ENCODE results near the gene CTNNA2. TPM values are rescaled to one million over a fixed set of nuclear protein-coding genes. Genes with fewer than 3 reads are reported as not detected.

The CTNNA2 gene
- total RNA-seq, 1 experiment from 2014 or later = 5.5 TPM

- H3K14ac ChIP-seq (ENCODE audit: insufficient read depth, low read length) = no peak overlapping the region
- H3T11ph ChIP-seq (ENCODE audit: low read length) = no peak overlapping the region
- H4K5ac ChIP-seq (ENCODE audit: insufficient read length, low read depth, low read length) = no peak overlapping the region
- TF ChIP-seq CTCF (conservative IDR thresholded peaks at IDR 0.05) = no peak
- no peak overlapping the region for H2BK5ac ChIP-seq (ENCODE audit: insufficient read length, low read length)
- H3K4ac ChIP-seq (ENCODE audit: low read depth, low read length) = no peak overlapping the region
- no peaks in the 10 kb centered on the region for H3K79me2 ChIP-seq (ENCODE audit: insufficient read depth, low read length)
- H3K23ac ChIP-seq (ENCODE audit: insufficient read length, low read depth, low read length) = no peak overlapping the region
- no peak overlapping the region for H4K8ac ChIP-seq (replicated peaks; ENCODE audit: insufficient read length, low read depth, low read length)
- H3K9ac ChIP-seq (ENCODE audit: extremely low read depth, insufficient read length, low read length) = no peak overlapping the region
- WGBS (ENCODE audit: extremely low coverage, insufficient read length, low lambda C conversion rate) = no CpG with 5 or more reads among the region's 1 CpG
- H2AFZ ChIP-seq (ENCODE audit: low read length) = no peak overlapping the region
- Mint-ChIP-seq H3K4me3 (no peak overlapping the region), H3K27ac (no peak overlapping the region), H3K27me3 (ENCODE audit: low read depth) (no peaks in the 10 kb centered on the region), H3K9me3 (no peaks in the 10 kb centered on the region), H3K36me3 (ENCODE audit: insufficient read depth in 1 of 3, low read depth in 3 of 3) (no peaks in the 10 kb centered on the region), H3K4me1 (no peaks in the 10 kb centered on the region)
- no peak overlapping the region for H2BK15ac ChIP-seq (ENCODE audit: low read depth, low read length)
- H2BK12ac ChIP-seq (ENCODE audit: insufficient read length, low read depth, low read length) = no peak overlapping the region
- no peak overlapping the region for H2BK120ac ChIP-seq (ENCODE audit: low read depth, low read length, poor library complexity, severe bottlenecking)
- H4K20me1 ChIP-seq (ENCODE audit: control insufficient read depth, insufficient read depth, insufficient read length) = no peaks in the 10 kb centered on the region
- DNase-seq = no peak
- H3K23me2 ChIP-seq (ENCODE audit: insufficient read length, low read depth, low read length, poor library complexity, severe bottlenecking) = no peaks in the 10 kb centered on the region
- no peaks in the 10 kb centered on the region for H3K79me1 ChIP-seq (ENCODE audit: insufficient read depth, low read depth, low read length, poor library complexity, severe bottlenecking)
- H3K27ac ChIP-seq (ENCODE audit: insufficient read length, low read depth, low read length) = no peak overlapping the region
- H3K56ac ChIP-seq (ENCODE audit: insufficient read length, low read depth, low read length) = no peak overlapping the region
- H3K27me3 ChIP-seq (ENCODE audit: insufficient read depth, low read length) = no peaks in the 10 kb centered on the region
- H3K18ac ChIP-seq (ENCODE audit: insufficient read length, low read depth, low read length) = no peak overlapping the region
- H3K4me2 ChIP-seq (ENCODE audit: insufficient read depth, insufficient read length, low read length) = no peak overlapping the region
- H4K91ac ChIP-seq (ENCODE audit: insufficient read length, low read depth, low read length) = no peak overlapping the region
- H2BK20ac ChIP-seq (ENCODE audit: low read depth, low read length, poor library complexity, severe bottlenecking) = no peak overlapping the region
- H3K4me1 ChIP-seq (ENCODE audit: insufficient read depth, low read length) = no peaks in the 10 kb centered on the region
- no peak overlapping the region for H2AK5ac ChIP-seq (ENCODE audit: insufficient read length, low read length)
- H3K9me3 ChIP-seq (ENCODE audit: control insufficient read depth, low read depth, low read length) = no peaks in the 10 kb centered on the region
Measured at GRCh38 chr2:80638783-80639182, 1125.9 kb downstream of the CTNNA2 start.

Data from H9 (cell line).